Measurements from ENCODE around the gene CLCN5. TPM values are rescaled to one million over a fixed set of nuclear protein-coding genes. Genes with fewer than 3 reads are reported as not detected.

CLCN5 gene
- total and polyA plus RNA-seq, 5 donors: 0.57 to 2.8 (median 2.5) TPM

- H3K4me1 ChIP-seq (ENCODE audit: control insufficient read depth, insufficient read depth, low read length): no peaks in the 10 kb centered on the region
- no peaks in the 10 kb centered on the region for H3K27me3 ChIP-seq (ENCODE audit: control insufficient read depth, insufficient read depth)
- H3K27ac ChIP-seq (ENCODE audit: low read length): no peak overlapping the region
- DNase-seq (no peak), ATAC-seq (no peak)
- no peak overlapping the region for H3K4me3 ChIP-seq (ENCODE audit: low read length)
- intact Hi-C loops (cut with DNase I): no loop called here
- H3K9me3 ChIP-seq (ENCODE audit: control insufficient read depth, low read length): no peaks in the 10 kb centered on the region
- WGBS: 76% methylated on average over 4 of the region's 4 CpGs
Observed at GRCh38 chrX:49896951-49897350, 25.4 kb upstream of the CLCN5 start.

DNA sequence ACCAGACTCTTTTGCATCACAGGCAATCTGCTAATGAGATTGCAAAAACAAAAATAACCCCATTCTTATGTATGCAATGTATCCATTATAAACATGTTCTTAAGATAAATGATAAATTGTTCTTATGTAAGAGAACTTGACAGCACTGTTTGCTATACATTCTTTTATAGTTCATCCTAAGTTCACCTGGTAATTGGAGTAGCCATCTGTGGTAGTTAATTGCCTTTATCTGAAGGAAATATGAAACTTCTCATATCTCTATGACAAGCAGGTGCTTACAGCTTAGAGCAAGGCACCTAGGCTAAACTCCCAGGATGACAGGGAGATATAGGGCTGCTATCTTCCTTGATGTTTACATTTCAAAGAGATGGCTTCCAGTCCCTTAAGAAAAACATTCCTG lies 21.3 kb upstream of the CLCN5 start:
- Histone ChIP-seq H3K4me3 (ENCODE audit: low read length) (no peak overlapping the region), H3K27ac (ENCODE audit: low read length) (no peak overlapping the region), H3K9me3 (ENCODE audit: control insufficient read depth, low read length) (no peaks in the 10 kb centered on the region), H3K4me1 (ENCODE audit: control insufficient read depth, insufficient read depth, low read length) (no peaks in the 10 kb centered on the region), H3K27me3 (ENCODE audit: control insufficient read depth, insufficient read depth) (no peaks in the 10 kb centered on the region)
- DNase-seq: no peak
- ATAC-seq: no peak
- intact Hi-C loops (cut with DNase I): no loop called here

DNA sequence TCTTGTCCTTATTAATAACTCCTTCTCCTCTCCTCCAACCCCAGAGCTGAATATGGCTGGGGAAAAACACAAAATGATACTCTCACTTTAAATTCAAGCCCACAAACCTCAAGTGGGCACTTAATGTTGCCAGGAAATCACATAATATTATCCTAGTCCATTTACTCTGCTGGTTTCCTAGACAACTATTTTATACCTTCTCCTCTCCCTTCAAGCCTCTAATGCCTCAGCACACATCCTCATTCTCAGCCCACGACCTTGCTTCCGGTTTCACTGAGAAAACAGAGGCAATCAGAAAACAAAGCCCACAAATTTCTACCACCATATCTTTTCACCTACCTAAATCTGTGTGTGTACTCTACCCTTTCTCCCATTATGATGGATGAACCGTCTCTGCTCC lies 12.1 kb upstream of the CLCN5 start:
- no peak overlapping the region for H3K4me3 ChIP-seq (ENCODE audit: low read length)
- no peaks in the 10 kb centered on the region for H3K9me3 ChIP-seq (ENCODE audit: control insufficient read depth, low read length)
- H3K27ac ChIP-seq (ENCODE audit: low read length): no peak overlapping the region
- no peaks in the 10 kb centered on the region for H3K4me1 ChIP-seq (ENCODE audit: control insufficient read depth, insufficient read depth, low read length)
- H3K27me3 ChIP-seq (ENCODE audit: control insufficient read depth, insufficient read depth): no peaks in the 10 kb centered on the region
- DNase-seq (no peak), ATAC-seq (no peak)
- WGBS: 28% methylated on average over 3 of the region's 3 CpGs
- intact Hi-C loops (cut with DNase I): loop anchor here in 1 of 4 donors (10.0 kb wide), 1 partner anchor 174 kb away; no protein-coding TSS in a partner anchor

- no peaks in the 10 kb centered on the region for H3K9me3 ChIP-seq (ENCODE audit: control insufficient read depth, low read length)
- WGBS: 83% methylated on average over 3 of the region's 3 CpGs
Observed at GRCh38 chrX:49912086-49912485, 10.3 kb upstream of the CLCN5 start.

GRCh38 chrX:49912861-49913260 lies 9.5 kb upstream of the CLCN5 start:
- intact Hi-C loops (cut with DNase I): loop anchor here in 1 of 4 donors (10.0 kb wide), 1 partner anchor 172 kb away; no protein-coding TSS in a partner anchor
- H3K27ac ChIP-seq (ENCODE audit: low read length): no peak overlapping the region
- no peak overlapping the region for H3K4me3 ChIP-seq (ENCODE audit: low read length)
- ATAC-seq (no peak), DNase-seq (no peak)
- H3K4me1 ChIP-seq (ENCODE audit: control insufficient read depth, insufficient read depth, low read length): no peaks in the 10 kb centered on the region
- no peaks in the 10 kb centered on the region for H3K9me3 ChIP-seq (ENCODE audit: control insufficient read depth, low read length)
- WGBS: 66% methylated on average over 3 of the region's 3 CpGs
- no peaks in the 10 kb centered on the region for H3K27me3 ChIP-seq (ENCODE audit: control insufficient read depth, insufficient read depth)

More at GRCh38 chrX:49912086-49912485, 10.3 kb upstream of the CLCN5 start:
- Histone ChIP-seq H3K27me3 (ENCODE audit: control insufficient read depth, insufficient read depth) (no peaks in the 10 kb centered on the region), H3K4me1 (ENCODE audit: control insufficient read depth, insufficient read depth, low read length) (no peaks in the 10 kb centered on the region), H3K27ac (ENCODE audit: low read length) (no peak overlapping the region), H3K4me3 (ENCODE audit: low read length) (no peak overlapping the region)
- intact Hi-C loops (cut with DNase I): loop anchor here in 1 of 4 donors (10.0 kb wide), 1 partner anchor 173 kb away; no protein-coding TSS in a partner anchor
- DNase-seq (no peak), ATAC-seq (no peak)

DNA sequence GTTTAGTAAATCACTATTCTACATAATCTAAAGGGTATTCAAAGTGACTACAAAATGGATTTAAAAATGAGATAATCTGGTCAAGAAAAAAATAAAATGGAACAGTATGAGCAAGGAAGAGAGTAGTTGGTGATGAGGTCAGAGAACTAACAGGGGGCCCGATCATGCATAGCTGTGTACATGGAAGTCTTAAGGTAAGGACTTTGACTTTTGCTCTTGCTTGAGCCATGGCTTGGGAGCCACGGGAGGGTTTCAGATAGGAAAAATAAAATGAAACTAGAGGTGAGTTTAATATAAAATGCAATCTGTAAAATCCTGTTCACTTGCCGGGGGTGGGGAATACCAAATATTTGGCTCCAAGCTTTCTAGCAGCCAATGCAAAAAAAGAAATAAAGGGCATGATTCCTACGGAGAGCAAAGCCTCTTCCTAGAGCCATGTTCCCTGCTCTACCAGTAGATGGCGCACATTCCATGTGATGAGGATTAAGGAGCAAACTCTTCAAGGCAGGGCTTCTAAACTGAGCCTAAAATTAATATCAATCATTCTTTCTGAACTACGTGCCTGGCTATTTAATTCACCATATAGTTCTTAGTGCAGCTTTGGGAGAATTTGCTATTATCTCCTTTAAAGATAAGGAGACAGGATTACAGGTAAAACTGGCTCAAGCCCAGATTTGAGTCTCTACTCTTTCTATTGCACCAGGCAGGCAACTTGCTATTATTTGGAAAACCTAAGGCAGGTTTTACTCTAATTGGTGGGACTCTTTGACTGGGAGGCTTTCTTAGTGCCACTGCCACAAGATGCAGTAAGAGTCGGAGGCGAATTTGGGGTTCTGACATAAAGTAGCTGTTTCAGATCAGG lies 6.8 kb upstream of the CLCN5 start:
- ATAC-seq (peak in 1 of 2 donors; percentile 66), DNase-seq (no peak)
- no peaks in the 10 kb centered on the region for H3K9me3 ChIP-seq (ENCODE audit: control insufficient read depth, low read length)
- no peak overlapping the region for H3K27ac ChIP-seq (ENCODE audit: low read length)
- H3K27me3 ChIP-seq (ENCODE audit: control insufficient read depth, insufficient read depth): no peaks in the 10 kb centered on the region
- WGBS: 27% methylated on average over 8 of the region's 8 CpGs
- H3K4me3 ChIP-seq (ENCODE audit: low read length): no peak overlapping the region
- no peaks in the 10 kb centered on the region for H3K4me1 ChIP-seq (ENCODE audit: control insufficient read depth, insufficient read depth, low read length)
- intact Hi-C loops (cut with DNase I): loop anchor here in 2 of 4 donors (5.0 to 10.0 kb wide), 2 partner anchors 167 to 169 kb away; no protein-coding TSS in a partner anchor

DNA sequence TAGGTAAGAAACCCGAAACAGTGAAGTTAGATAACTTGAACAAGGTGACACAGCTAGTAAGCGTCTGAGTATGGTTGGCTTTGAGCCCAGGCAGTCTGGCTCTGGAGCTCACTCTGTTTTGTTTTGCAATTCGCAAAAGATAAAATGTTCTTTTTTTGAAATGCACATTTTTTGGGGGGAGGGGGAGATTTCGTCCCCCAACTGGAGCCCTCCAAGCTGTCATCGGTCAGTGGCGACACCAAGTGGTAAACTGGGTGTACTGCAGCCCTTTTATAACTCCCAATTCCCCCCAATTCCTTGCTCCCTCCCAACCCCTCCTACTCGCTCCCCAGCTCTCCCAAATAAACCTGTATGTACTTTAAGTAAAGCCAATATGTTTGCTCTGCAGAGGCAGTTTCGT lies 2.8 kb upstream of the CLCN5 start:
- Histone ChIP-seq H3K4me1 (ENCODE audit: control insufficient read depth, insufficient read depth, low read length) (no peaks in the 10 kb centered on the region), H3K9me3 (ENCODE audit: control insufficient read depth, low read length) (no peaks in the 10 kb centered on the region), H3K4me3 (ENCODE audit: low read length) (no peak overlapping the region), H3K27me3 (ENCODE audit: control insufficient read depth, insufficient read depth) (no peaks in the 10 kb centered on the region), H3K27ac (ENCODE audit: low read length) (peak overlapping the region; percentile 52)
- intact Hi-C loops (cut with DNase I): loop anchor here in 2 of 4 donors (5.0 to 10.0 kb wide), 2 partner anchors 163 to 165 kb away; no protein-coding TSS in a partner anchor
- 15% methylated on average over 8 of the region's 8 CpGs for WGBS
- DNase-seq (peak; percentile 32 to 78 (median 61)), ATAC-seq (no peak)

DNA sequence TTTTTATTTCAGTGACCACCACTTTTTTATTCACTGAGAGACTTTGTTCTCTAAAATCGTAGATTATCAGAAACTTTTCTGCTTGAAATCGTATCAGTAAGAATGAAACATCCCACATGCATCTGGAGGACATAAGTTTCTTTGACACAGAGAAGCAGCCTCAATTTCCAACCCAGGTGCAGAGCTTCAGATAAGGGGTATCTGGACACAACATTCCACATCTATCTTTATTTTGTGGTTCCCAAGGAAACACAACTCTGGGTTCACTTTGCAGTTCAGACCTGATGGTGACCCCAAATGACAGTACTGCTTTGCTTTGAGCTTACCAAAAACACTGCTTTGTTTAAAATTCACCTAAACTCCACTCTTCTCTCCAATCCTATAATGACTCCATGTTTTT lies 1.3 kb upstream of the CLCN5 start:
- intact Hi-C loops (cut with DNase I): no loop called here
- DNase-seq: no peak
- Histone ChIP-seq H3K4me1 (ENCODE audit: control insufficient read depth, insufficient read depth, low read length) (no peaks in the 10 kb centered on the region), H3K4me3 (ENCODE audit: low read length) (no peak overlapping the region), H3K27ac (ENCODE audit: low read length) (no peak overlapping the region), H3K9me3 (ENCODE audit: control insufficient read depth, low read length) (no peaks in the 10 kb centered on the region), H3K27me3 (ENCODE audit: control insufficient read depth, insufficient read depth) (no peaks in the 10 kb centered on the region)
- ATAC-seq: no peak
- WGBS: 66% methylated on average over 2 of the region's 2 CpGs

- no peak for ATAC-seq
- Histone ChIP-seq H3K4me3 (ENCODE audit: low read length) (no peak overlapping the region), H3K9me3 (ENCODE audit: control insufficient read depth, low read length) (no peaks in the 10 kb centered on the region), H3K4me1 (ENCODE audit: control insufficient read depth, insufficient read depth, low read length) (no peaks in the 10 kb centered on the region), H3K27ac (ENCODE audit: low read length) (no peak overlapping the region), H3K27me3 (ENCODE audit: control insufficient read depth, insufficient read depth) (no peaks in the 10 kb centered on the region)
- DNase-seq: peak in 1 of 3 donors; percentile 16
- intact Hi-C loops (cut with DNase I): no loop called here
- 47% methylated on average over 2 of the region's 2 CpGs for WGBS
Observed at GRCh38 chrX:49925176-49925575, 2.8 kb downstream of the CLCN5 start.

DNA sequence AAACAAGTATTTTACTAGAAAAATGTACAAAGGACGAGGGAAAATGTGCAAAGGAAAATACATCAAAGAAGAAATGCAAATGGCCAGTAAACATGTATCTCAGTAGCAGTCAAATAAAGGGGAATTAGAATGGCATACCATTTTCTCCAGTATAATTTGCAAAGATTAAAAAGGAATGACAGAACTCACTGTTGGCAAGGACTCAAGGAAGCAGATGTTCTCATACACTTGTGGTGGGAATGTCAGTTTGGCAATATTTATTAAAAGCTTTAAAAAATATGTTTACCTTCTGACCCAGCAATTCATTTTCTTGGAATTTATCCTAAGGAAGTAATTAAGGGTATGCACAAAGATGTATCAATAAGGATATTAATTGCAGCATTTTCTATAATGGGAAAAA lies 7.6 kb downstream of the CLCN5 start:
- WGBS: 62% methylated on average over 1 of the region's 1 CpG
- ATAC-seq (no peak), DNase-seq (no peak)
- no peaks in the 10 kb centered on the region for H3K4me1 ChIP-seq (ENCODE audit: control insufficient read depth, insufficient read depth, low read length)
- intact Hi-C loops (cut with DNase I): no loop called here
- no peak overlapping the region for H3K4me3 ChIP-seq (ENCODE audit: low read length)
- H3K27ac ChIP-seq (ENCODE audit: low read length): no peak overlapping the region
- no peaks in the 10 kb centered on the region for H3K27me3 ChIP-seq (ENCODE audit: control insufficient read depth, insufficient read depth)
- no peaks in the 10 kb centered on the region for H3K9me3 ChIP-seq (ENCODE audit: control insufficient read depth, low read length)

GRCh38 chrX:49932791-49933190 lies 10.4 kb downstream of the CLCN5 start:
- WGBS: 96% methylated on average over 2 of the region's 2 CpGs
- Histone ChIP-seq H3K4me3 (ENCODE audit: low read length) (no peak overlapping the region), H3K4me1 (ENCODE audit: control insufficient read depth, insufficient read depth, low read length) (no peaks in the 10 kb centered on the region), H3K27me3 (ENCODE audit: control insufficient read depth, insufficient read depth) (no peaks in the 10 kb centered on the region), H3K27ac (ENCODE audit: low read length) (no peak overlapping the region), H3K9me3 (ENCODE audit: control insufficient read depth, low read length) (no peaks in the 10 kb centered on the region)
- intact Hi-C loops (cut with DNase I): no loop called here
- DNase-seq: no peak
- ATAC-seq: no peak

Measured in right cardiac atrium (tissue), 5 donors.